GM19035 (cell line): Measurements from ENCODE around the gene SYNDIG1.

Source experiments
- ATAC-seq: cut with Tn5 transposase; IDR thresholded peaks from one replicate; pipeline ENCODE4 v1.9.1; 2021; ENCODE audit not compliant: unreplicated experiment

The SYNDIG1 gene

DNA sequence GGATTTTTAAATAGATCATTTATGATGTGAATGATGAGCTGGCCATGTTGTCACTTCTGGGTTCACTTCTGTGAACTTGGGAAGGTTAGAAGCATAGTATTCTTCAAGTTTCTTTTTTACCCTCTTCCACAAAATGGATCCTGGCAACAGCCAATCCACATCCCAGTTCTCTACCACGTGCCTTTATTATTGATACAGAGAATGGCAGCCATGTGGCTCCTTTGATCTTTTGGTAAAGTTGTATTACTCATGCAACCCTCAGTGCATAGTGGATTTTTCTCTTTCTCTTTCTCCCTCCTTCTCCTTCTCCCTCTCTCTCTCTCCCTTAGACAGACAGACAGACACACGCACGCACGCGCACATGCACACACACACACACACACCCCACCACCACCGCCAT lies 50.0 kb downstream of the SYNDIG1 start:
- ATAC-seq: no peak

DNA sequence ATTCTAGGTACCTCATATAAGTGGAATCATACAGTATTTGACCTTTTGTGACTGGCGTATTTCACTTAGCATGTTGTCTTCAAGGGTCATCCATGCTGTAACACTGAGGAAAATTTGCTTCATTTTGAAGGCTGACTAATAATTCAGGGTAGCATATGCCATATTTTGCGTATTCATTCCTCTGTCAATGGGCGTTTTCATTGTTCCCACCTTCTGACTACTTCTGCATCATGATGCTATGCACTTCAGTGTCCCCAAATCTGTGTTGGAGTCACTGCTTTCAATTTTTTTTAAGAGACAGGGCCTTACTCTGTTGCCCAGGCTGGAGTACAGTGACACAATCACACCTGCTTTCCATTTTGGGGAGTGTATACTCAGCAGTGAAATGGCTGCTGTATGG lies 51.6 kb downstream of the SYNDIG1 start:
- no peak for ATAC-seq

DNA sequence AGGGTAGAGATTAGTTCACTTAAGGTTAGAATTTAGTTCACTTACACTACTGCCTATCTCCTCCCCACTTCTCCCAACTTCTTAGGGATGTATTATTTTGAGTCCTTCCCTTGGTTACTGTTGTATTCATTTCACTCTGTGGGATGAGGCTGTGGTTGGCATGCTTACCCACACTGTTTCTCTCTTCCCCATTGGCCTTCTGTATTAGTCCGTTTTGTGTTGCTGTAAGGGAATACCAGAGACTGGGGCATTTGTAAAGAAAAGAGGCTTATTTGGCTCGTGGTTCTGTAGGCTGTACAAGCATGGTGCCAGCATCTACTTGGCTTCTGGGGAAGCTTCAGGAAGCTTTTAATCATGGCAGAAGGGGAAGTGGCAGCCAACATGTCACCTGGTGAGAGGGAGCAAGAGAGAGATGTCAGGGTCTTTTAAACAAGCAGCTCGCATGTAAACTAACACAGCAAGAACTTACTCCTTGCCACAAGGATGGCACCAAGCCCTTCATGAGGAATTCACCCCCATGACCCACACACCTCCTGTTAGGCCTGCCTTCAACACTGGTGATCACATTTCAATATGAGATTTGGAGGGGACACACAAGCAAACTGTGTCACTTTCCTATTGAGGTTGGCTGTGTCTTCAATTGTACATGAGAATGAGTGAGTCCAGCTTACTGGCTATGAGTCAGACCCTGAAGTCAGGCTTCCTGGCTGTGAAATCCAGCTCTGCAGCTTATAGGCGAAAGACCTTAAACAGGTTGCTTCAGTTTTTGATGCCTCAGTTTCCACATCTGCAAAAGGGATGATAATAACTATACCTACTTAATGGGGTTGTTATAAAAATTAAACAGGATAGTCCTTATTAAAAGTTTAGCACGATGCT lies 53.3 kb downstream of the SYNDIG1 start:
- ATAC-seq: no peak

GRCh38 chr20:24523661-24524060 lies 54.2 kb downstream of the SYNDIG1 start:
- ATAC-seq: no peak

DNA sequence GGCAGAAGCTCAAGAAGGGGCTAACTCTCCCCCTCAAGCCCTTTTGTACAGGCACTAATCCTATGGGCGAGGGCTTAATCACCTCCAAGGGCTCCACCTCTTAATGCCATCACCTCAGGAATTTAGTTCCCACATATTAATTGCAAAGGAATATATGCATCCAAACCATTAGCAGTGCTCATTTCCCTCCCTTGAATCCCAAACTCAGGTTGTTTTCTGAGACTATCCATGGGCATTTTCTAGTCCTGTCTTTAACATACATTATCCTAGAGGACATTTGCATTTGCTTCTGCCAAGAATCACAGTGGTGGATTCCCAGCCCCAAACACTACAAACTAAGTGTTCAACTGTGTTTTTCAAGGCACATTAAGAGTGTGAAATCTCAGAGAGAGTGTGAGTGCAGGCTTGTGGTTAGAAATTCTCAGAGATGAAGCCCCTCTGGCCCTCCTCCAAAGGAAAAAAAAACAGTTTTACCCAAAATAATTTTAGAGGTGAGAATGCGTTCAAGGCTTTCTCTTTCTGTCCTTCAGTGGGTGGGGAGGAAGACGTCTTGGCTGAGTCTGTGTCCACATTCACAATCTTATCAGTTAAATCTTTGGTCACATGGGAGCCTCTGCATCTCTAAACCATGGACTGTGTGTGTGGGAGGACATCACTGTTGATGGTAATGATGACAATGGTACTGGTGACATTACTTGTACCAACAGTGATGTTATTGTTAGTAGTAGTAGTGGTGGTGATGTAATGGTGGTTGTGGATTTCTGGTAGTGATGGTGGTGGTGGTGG lies 59.3 kb downstream of the SYNDIG1 start:
- no peak for ATAC-seq

DNA sequence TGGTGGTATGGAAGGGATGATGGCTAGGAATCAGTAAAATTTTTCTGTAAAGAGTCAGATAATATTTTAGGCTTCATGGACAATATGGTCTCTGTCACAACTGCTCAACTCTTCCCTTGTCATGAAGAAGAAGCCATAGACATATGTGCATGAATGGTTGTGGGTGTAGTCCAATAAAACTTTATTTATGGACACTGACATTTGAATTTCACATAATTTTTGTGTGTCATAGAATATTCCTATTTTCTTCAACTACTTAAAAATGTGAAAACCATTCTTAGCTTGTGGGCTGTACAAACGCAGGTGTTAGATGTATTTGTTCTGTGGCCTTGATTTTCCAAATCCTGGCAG lies 59.9 kb downstream of the SYNDIG1 start:
- no peak for ATAC-seq

- no peak for ATAC-seq
Observed at GRCh38 chr20:24530131-24530680, 60.8 kb downstream of the SYNDIG1 start.

- no peak for ATAC-seq
Observed at GRCh38 chr20:24531202-24531601, 61.8 kb downstream of the SYNDIG1 start.

DNA sequence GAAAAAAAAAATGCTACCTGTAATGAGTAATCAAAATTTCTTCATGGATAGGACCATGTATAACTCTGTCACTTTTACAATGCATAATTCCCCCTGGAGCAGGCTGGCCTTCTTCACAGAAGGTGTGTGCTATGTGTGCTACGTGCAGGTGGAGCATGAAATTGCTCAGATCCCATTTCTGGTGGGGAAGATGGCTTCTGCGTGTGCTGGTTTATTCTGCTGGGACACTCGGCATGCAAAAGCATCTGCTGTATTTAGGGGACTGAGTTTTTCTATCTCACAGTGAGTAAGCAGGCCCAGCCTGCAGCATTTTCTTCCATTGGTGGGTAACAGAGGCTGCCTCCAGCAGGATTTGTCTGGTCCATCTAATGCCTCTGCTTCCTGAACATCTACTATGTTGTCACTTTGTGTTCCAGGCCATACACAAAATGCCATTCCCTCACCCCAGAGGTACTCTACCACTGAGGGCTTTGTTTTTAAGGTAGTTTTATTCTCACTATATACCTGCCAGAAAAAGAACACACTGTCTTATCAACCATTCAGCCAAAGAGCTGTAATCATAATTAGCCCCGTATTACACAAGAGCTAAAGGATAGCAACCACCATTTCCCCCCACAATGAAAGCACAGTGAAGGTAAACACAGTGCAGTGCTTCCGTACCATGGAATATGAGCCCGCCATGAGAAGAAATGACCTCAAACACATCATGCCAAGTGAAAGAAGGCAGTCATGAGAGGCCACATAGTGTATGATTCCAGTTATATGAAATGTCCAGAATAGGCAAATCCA lies 62.4 kb downstream of the SYNDIG1 start:
- no peak for ATAC-seq

- no peak for ATAC-seq
Observed at GRCh38 chr20:24533449-24533848, 64.0 kb downstream of the SYNDIG1 start.

GRCh38 chr20:24534282-24534681 lies 64.9 kb downstream of the SYNDIG1 start:
- ATAC-seq: no peak

- ATAC-seq: no peak
Observed at GRCh38 chr20:24535941-24536730, 66.7 kb downstream of the SYNDIG1 start.

DNA sequence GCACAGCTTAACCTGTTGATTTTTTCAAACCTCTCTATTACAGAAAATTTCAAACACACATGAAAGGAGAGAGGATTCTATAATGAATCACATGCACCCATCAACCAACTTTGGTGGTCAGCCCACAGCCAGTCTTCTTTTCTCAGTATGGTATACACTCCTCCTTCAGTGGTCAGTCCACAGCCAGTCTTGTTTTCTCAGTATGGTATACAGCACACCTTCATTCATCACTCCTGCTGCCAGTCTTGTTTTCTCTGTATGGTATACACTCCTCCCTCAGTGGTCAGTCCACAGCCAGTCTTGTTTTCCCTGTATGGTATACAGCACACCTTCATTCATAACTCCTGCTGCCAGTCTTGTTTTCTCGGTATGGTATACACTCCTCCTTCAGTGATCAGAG lies 67.8 kb downstream of the SYNDIG1 start:
- ATAC-seq: no peak

GRCh38 chr20:24542721-24543120 lies 73.3 kb downstream of the SYNDIG1 start:
- no peak for ATAC-seq

GRCh38 chr20:24543168-24543567 lies 73.7 kb downstream of the SYNDIG1 start:
- no peak for ATAC-seq

GRCh38 chr20:24543741-24544140 lies 74.3 kb downstream of the SYNDIG1 start:
- no peak for ATAC-seq

GRCh38 chr20:24544371-24544770 lies 74.9 kb downstream of the SYNDIG1 start:
- no peak for ATAC-seq

GRCh38 chr20:24545168-24545567 lies 75.7 kb downstream of the SYNDIG1 start:
- ATAC-seq: no peak

- ATAC-seq: no peak
Observed at GRCh38 chr20:24546232-24546892, 76.9 kb downstream of the SYNDIG1 start.

DNA sequence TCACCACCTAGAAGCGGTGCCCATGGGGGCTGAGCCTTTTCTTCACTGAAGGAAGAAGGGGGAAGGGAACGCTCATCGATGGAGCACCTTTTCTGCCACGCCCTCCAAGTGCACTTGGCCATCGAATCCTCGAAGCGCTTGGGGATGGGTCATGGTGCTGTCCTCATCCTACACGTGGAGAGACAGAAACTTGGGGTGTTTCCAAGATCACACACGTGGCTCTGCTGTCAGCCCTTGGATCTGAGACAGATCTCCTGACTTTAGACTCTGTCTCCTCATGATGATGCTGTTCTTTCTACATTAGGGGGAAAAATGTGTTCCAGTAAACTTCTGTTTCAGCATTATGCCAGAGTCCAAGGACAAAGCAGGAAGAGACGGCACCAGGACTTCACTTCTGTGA lies 78.5 kb downstream of the SYNDIG1 start:
- no peak for ATAC-seq
